Measurements from ENCODE around the gene NEDD9.

The NEDD9 gene

DNA sequence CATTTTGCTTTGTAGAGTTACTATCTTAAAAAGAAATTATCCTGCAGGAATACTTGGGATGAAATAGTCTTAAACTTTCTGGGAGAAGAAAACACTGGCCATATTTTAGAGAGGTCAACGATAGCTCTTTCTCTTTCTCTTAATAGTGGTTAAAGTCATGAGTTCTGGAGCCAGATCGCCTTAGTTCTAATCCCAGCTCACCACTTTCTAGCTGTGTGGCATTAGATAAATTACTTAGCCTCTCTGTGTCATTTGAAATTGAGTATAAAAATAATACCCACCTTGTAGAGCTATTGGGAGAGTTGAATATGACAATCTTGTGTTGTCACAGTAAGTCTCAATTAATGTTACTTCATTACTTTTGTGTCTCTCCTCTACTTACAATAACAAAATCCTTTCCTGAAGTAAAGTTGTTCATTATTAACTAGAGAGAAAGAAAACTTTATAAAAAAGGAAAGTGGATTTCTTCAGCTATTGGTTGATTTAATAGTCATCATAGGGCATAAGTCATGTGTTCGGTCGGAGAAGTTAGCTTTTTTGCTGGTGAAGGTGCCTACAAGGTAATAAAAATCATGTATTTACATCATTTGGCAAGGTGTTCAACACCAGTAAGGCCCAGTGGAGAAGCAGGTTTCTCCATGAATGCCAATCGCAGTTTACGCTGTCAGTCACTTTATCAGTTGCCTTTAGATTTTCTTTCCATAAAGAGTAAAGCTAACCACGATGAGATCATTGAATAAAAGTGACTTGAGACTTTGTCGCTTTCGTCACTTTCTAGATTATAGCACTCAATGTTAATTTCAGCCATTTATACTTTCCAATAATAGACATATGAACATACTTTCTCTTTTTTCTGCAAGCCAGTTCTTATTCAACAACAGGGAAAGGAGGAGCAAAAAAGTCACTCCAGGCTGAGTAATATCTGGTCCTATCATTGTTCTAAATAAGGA is 2.0 kb downstream of the NEDD9 start:
- ChIA-PET CTCF (interaction anchor here (0.6 to 2.7 kb wide), 12 partner anchors 10 to 321 kb away, joined by 3 to 16 read pairs (median 4); no protein-coding TSS in a partner anchor), POLR2A (interaction anchor here (0.8 to 2.5 kb wide), 9 partner anchors 8 to 47 kb away, joined by 3 to 28 read pairs (median 6); no protein-coding TSS in a partner anchor)
- peak overlapping the region; percentile 54 for H3K4me3 ChIP-seq (ENCODE audit: low read depth, low read length)

DNA sequence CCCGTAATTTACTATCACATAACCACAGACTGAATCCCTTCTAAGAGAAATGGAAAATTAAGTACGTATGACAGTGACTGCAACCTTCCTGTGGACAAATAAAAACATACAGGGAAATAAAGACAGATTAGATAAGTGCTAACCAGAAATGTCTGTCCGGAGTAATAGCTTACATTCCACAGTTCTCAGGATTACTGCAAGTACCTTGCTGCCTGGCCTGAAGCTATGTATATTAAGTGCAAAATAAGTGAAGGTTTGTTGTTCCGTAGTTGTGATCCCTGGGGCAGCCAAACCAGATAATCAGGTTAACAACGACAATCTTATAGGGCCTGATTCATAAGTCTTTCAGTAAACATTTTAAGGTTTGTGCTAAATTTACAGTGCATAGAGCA is 2.8 kb downstream of the NEDD9 start:
- POLR2A ChIA-PET, result interaction anchor here (1.6 kb wide), 1 partner anchor 12 kb away, joined by 6 read pairs; no protein-coding TSS in a partner anchor
- Histone ChIP-seq H3K9me3 (ENCODE audit: control insufficient read depth, insufficient read depth, low read depth, low read length) (no peaks in the 10 kb centered on the region), H3K4me3 (ENCODE audit: low read depth, low read length) (peak overlapping the region; percentile 54), H3K36me3 (ENCODE audit: control insufficient read depth in 2 of 2, insufficient read depth in 1 of 2, low read length in 2 of 2) (no peaks in the 10 kb centered on the region), H3K27ac (ENCODE audit: extremely low read depth, low read depth, low read length) (no peak overlapping the region), H3K4me1 (ENCODE audit: control insufficient read depth, insufficient read depth, low read length) (peaks cover 14% of the 10 kb centered on the region)
- CTCF ChIA-PET, result interaction anchor here (0.6 to 2.5 kb wide), 4 partner anchors 16 to 316 kb away, joined by 3 to 16 read pairs (median 4); no protein-coding TSS in a partner anchor
- TF ChIP-seq, protein P1, sequence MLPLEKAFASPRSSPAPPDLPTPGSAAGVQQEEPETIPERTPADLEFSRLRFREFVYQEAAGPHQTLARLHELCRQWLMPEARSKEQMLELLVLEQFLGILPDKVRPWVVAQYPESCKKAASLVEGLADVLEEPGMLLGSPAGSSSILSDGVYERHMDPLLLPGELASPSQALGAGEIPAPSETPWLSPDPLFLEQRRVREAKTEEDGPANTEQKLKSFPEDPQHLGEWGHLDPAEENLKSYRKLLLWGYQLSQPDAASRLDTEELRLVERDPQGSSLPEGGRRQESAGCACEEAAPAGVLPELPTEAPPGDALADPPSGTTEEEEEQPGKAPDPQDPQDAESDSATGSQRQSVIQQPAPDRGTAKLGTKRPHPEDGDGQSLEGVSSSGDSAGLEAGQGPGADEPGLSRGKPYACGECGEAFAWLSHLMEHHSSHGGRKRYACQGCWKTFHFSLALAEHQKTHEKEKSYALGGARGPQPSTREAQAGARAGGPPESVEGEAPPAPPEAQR (tag by site-specific recombination; IDR thresholded peaks at IDR 0.05), result no peak
- no peak for TF ChIP-seq ZNF843 (tag by site-specific recombination; IDR thresholded peaks at IDR 0.05)
- no peak for TF ChIP-seq MEIS1 (CRISPR knock-in tag; IDR thresholded peaks at IDR 0.05; ENCODE audit: borderline replicate concordance)
- no peak for TF ChIP-seq ZNF16 (tag by site-specific recombination; IDR thresholded peaks at IDR 0.05; ENCODE audit: low read depth)
- no peak for TF ChIP-seq ZNF510 (tag by site-specific recombination; IDR thresholded peaks at IDR 0.05; ENCODE audit: insufficient replicate concordance)
- TF ChIP-seq, protein P2, sequence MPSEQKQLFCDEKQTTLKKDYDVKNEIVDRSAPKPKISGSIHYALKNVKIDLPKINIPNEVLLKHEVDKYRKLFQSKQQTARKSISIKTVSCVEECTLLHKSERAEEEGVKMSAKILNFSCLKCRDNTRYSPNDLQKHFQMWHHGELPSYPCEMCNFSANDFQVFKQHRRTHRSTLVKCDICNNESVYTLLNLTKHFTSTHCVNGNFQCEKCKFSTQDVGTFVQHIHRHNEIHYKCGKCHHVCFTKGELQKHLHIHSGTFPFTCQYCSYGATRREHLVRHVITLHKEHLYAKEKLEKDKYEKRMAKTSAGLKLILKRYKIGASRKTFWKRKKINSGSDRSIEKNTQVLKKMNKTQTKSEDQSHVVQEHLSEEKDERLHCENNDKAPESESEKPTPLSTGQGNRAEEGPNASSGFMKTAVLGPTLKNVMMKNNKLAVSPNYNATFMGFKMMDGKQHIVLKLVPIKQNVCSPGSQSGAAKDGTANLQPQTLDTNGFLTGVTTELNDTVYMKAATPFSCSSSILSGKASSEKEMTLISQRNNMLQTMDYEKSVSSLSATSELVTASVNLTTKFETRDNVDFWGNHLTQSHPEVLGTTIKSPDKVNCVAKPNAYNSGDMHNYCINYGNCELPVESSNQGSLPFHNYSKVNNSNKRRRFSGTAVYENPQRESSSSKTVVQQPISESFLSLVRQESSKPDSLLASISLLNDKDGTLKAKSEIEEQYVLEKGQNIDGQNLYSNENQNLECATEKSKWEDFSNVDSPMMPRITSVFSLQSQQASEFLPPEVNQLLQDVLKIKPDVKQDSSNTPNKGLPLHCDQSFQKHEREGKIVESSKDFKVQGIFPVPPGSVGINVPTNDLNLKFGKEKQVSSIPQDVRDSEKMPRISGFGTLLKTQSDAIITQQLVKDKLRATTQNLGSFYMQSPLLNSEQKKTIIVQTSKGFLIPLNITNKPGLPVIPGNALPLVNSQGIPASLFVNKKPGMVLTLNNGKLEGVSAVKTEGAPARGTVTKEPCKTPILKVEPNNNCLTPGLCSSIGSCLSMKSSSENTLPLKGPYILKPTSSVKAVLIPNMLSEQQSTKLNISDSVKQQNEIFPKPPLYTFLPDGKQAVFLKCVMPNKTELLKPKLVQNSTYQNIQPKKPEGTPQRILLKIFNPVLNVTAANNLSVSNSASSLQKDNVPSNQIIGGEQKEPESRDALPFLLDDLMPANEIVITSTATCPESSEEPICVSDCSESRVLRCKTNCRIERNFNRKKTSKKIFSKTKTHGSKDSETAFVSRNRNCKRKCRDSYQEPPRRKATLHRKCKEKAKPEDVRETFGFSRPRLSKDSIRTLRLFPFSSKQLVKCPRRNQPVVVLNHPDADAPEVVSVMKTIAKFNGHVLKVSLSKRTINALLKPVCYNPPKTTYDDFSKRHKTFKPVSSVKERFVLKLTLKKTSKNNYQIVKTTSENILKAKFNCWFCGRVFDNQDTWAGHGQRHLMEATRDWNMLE (tag by site-specific recombination; conservative IDR thresholded peaks at IDR 0.05; ENCODE audit: low read depth), result no peak
- no peak for TF ChIP-seq ZNF394 (tag by site-specific recombination; IDR thresholded peaks at IDR 0.05; ENCODE audit: borderline replicate concordance)
- TF ChIP-seq, protein P3, sequence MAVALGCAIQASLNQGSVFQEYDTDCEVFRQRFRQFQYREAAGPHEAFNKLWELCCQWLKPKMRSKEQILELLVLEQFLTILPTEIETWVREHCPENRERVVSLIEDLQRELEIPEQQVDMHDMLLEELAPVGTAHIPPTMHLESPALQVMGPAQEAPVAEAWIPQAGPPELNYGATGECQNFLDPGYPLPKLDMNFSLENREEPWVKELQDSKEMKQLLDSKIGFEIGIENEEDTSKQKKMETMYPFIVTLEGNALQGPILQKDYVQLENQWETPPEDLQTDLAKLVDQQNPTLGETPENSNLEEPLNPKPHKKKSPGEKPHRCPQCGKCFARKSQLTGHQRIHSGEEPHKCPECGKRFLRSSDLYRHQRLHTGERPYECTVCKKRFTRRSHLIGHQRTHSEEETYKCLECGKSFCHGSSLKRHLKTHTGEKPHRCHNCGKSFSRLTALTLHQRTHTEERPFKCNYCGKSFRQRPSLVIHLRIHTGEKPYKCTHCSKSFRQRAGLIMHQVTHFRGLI (tag by site-specific recombination; IDR thresholded peaks at IDR 0.05), result no peak
- no peak for TF ChIP-seq ZNF629 (tag by site-specific recombination; IDR thresholded peaks at IDR 0.05)
- TF ChIP-seq ZNF621 (tag by site-specific recombination; IDR thresholded peaks at IDR 0.05), result no peak
- no peak for TF ChIP-seq ZNF350 (tag by site-specific recombination; IDR thresholded peaks at IDR 0.05)

More for the DNA sequence above, 2.0 kb downstream of the NEDD9 start:
- no peak overlapping the region for H3K27ac ChIP-seq (ENCODE audit: extremely low read depth, low read depth, low read length)
- peaks cover 14% of the 10 kb centered on the region for H3K4me1 ChIP-seq (ENCODE audit: control insufficient read depth, insufficient read depth, low read length)
- H3K9me3 ChIP-seq (ENCODE audit: control insufficient read depth, insufficient read depth, low read depth, low read length), result no peaks in the 10 kb centered on the region
- H3K36me3 ChIP-seq (ENCODE audit: control insufficient read depth in 2 of 2, insufficient read depth in 1 of 2, low read length in 2 of 2), result no peaks in the 10 kb centered on the region
- TF ChIP-seq PRDM1 (tag by site-specific recombination; IDR thresholded peaks at IDR 0.05) (peak; percentile 87), ZNF768 (tag by site-specific recombination; IDR thresholded peaks at IDR 0.05) (0 out of 2 replicates have a peak, but pooled peaks have one; percentile 9), ZNF341 (tag by site-specific recombination; IDR thresholded peaks at IDR 0.05; ENCODE audit: low read depth) (no peak), MYNN (tag by site-specific recombination; IDR thresholded peaks at IDR 0.05; ENCODE audit: borderline replicate concordance) (no peak), OVOL3 (tag by site-specific recombination; IDR thresholded peaks at IDR 0.05) (no peak), ZNF23 (tag by site-specific recombination; IDR thresholded peaks at IDR 0.05; ENCODE audit: borderline replicate concordance) (no peak), ZNF626 (tag by site-specific recombination; IDR thresholded peaks at IDR 0.05) (no peak), HOXC10 (CRISPR knock-in tag; IDR thresholded peaks at IDR 0.05) (no peak)
- TF ChIP-seq, protein P4, sequence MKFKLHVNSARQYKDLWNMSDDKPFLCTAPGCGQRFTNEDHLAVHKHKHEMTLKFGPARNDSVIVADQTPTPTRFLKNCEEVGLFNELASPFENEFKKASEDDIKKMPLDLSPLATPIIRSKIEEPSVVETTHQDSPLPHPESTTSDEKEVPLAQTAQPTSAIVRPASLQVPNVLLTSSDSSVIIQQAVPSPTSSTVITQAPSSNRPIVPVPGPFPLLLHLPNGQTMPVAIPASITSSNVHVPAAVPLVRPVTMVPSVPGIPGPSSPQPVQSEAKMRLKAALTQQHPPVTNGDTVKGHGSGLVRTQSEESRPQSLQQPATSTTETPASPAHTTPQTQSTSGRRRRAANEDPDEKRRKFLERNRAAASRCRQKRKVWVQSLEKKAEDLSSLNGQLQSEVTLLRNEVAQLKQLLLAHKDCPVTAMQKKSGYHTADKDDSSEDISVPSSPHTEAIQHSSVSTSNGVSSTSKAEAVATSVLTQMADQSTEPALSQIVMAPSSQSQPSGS (tag by site-specific recombination; IDR thresholded peaks at IDR 0.05; ENCODE audit: low read depth), result no peak
- TF ChIP-seq, protein P5, sequence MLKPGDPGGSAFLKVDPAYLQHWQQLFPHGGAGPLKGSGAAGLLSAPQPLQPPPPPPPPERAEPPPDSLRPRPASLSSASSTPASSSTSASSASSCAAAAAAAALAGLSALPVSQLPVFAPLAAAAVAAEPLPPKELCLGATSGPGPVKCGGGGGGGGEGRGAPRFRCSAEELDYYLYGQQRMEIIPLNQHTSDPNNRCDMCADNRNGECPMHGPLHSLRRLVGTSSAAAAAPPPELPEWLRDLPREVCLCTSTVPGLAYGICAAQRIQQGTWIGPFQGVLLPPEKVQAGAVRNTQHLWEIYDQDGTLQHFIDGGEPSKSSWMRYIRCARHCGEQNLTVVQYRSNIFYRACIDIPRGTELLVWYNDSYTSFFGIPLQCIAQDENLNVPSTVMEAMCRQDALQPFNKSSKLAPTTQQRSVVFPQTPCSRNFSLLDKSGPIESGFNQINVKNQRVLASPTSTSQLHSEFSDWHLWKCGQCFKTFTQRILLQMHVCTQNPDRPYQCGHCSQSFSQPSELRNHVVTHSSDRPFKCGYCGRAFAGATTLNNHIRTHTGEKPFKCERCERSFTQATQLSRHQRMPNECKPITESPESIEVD (tag by site-specific recombination; IDR thresholded peaks at IDR 0.05), result peak; percentile 16; the same call in 1 of the 2 replicates
